HG02642 (cell line): ENCODE results near the gene WDR73.
A peak's percentile ranks its signal among the peaks of the same experiment; 100 is the strongest.

Experiments used
- ATAC-seq: cut with Tn5 transposase; IDR thresholded peaks from one replicate; pipeline ENCODE4 v1.9.1; 2021; ENCODE audit warnings: mild to moderate bottlenecking; ENCODE audit not compliant: unreplicated experiment, poor library complexity

WDR73 gene

DNA sequence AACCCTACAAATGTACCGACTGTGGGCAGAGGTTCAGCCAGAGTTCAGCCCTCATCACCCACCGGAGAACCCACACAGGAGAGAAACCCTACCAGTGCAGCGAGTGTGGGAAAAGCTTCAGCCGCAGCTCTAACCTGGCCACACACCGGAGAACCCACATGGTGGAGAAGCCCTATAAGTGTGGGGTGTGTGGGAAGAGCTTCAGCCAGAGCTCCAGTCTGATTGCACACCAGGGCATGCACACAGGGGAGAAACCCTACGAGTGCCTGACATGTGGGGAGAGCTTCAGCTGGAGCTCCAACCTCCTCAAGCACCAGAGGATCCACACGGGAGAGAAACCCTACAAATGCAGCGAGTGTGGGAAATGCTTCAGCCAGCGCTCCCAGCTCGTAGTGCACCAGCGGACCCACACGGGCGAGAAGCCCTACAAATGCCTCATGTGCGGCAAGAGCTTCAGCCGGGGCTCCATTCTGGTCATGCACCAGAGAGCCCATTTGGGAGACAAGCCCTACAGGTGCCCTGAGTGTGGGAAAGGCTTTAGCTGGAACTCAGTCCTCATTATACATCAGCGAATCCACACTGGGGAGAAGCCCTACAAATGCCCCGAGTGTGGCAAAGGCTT is 32.6 kb downstream of the WDR73 start:
- ATAC-seq, result no peak

DNA sequence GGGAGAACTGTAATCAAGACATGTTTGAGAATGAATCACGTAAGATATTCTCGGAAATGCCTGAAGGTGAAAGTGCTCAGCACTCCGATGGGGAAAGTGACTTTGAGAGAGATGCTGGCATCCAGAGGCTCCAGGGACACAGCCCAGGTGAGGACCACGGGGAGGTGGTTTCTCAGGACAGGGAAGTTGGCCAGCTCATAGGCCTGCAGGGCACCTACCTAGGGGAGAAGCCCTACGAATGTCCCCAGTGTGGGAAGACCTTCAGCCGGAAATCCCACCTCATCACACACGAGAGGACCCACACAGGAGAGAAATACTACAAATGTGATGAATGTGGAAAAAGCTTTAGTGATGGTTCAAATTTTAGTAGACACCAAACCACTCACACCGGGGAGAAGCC is 33.5 kb downstream of the WDR73 start:
- no peak for ATAC-seq

DNA sequence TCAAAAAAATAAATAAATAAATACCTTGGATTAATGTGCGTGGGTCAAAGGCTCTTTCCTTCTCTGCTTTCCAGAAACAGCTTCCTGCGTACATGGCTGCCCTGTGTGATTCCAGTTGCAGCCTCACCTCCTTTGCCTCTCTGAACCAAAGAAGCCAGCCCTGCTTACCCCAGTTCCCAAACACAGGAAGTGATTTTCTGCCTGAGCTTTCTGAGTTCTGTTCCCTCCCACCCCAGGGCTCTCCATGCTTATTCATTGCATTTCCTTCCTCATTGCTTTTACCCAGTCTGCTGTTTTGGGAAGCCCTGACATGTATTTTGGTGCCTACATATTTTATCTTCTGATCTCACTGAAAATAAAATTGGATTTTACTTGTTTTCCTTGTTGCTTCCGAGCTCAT is 37.8 kb downstream of the WDR73 start:
- ATAC-seq, result no peak

DNA sequence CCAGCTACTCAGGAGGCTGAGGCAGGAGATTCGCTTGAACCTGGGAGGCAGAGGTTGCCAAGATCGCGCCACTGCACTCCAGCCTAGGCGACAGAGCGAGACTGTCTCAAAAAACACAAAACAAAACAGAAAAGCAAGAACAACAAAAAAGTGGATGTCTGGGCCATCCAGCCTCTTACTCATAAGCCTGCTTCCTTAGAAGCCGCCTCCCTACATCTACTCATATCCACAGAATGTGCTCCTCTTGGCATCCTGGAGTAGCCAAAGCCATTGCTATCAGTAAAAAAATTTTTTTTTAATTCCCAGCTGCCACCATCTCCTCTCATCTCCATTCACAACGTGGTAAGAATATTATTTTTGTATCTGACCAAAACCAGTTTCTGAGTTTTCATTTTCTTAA is 42.5 kb downstream of the WDR73 start:
- no peak for ATAC-seq

DNA sequence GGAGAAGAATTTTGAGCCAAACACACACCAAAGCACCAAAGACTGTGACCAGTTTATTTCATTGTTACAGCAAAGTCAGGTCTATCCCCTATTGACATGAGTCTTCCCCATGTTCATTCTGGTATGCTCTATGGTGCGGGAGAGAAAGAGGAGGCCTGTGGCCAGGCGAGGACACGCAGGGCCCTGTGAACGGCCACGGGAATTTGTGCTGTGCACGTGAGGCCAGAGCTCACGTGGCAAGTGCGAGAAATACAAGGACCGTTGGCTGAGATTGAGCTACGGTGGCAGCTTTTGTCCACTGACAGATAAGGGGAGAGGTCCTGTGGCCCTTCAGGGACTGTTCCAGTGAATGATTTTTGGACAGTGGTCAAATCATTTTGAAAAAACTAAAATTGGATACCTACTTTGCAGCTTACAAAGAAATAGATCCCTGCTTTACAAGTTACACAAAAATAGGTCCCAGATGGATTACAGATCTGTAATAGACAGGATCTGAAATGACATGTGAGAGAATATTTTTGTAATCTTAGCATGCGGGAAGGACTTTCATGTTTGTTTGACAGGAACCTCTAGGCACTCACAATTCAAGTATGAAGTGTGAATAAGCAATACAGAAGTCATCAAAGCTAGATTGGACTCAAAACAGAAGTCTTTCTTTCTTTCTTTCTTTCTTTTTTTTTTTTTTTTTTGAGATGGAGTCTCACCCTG is 44.1 kb downstream of the WDR73 start:
- no peak for ATAC-seq

DNA sequence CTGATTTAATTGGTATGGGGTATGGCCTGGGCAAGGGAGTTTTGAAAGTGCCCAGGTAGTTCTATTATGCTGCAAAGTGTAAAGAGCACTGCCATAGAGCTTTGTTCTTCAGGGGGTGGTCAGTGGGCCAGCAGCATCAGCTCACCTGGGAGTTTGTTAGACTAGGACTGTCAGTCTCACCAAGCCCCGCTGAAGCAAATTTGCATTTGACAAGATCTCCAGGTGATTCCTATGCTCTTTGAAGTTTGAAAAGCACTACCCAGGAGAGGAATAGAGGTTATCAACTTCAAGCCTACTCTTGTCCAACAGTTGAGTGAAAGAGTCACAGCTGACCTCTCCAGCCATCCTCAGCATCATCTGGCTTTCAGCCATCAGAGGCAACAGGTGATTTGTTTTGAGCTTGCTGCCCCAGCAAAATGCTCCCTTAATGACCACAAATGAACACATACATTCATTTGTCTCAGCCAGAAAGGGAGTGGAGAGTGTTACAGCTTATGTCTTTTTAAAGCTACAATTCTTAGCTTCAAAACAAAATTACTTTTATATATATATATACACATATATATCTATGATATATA is 45.3 kb downstream of the WDR73 start:
- no peak for ATAC-seq

DNA sequence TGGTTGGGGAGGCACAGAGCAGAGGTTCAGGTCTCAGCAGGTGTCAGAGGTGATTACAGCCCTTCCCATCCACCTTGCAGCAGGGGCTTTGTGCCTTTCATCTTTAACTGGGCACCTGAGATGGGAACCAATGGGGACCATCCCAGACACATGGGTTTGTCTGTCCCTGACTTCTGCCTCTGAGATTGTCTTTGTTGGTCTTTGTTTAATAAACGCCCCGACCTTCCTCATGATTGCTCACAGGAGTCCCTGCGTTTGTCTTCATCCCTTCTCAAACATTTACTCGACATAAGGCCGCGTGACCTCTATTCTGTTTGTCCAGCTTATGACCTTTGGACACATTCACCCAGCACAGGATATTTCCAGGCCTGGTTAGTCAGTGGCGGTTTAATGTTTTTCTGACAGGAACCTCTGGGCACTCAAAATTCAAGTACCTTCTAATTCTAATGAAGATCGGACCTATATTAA is 47.4 kb downstream of the WDR73 start:
- no peak for ATAC-seq

DNA sequence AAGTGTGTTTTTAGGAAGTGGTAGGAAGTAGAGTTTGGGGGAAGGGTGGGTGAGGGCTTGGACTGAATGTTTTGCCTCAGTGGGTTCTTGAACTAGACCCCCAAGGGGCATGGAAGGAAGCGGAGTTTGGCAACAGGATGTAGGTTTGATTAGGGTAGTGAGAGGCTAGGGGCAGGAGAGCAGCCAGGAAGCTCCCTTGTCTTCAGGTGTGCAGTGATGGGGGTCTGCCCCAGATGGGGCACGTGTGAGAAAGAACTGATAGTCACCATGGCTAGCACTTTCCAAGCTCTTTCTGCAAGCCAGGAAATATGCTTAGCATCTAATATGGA is 48.6 kb downstream of the WDR73 start:
- ATAC-seq, result no peak

DNA sequence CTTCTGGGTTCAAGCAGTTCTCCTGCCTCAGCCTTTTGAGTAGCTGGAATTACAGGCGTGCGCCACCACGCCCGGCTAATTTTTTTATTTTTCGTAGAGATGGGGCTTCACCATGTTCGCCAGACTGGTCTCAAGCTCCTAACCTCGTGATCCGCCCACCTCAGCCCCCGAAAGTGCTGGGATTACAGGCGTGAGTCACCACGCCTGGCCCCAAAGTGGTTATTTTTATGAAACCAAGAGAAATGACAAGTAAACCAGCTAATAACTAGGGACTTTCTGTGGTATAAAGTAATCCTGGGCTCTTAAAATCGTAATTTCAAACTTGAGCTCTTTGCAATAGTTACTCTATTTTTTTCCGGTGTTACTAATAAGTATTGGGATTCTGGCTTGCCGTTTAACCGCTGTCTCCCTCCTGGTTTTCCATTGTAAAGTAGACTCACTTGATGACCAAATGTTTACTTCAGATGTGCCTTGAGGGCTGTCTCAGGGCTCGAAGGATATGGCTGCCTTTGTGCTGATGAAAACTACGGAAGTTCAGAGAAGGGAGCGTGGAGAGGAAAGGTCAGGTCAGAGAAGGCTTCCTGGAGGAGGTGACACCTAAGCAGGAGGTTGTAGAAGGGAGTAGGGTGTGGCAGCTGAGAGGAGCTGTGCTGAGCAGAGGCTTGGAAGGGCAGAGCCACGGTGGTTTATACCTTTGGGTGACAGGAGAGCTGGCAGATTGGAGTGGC is 49.1 kb downstream of the WDR73 start:
- ATAC-seq, result no peak

DNA sequence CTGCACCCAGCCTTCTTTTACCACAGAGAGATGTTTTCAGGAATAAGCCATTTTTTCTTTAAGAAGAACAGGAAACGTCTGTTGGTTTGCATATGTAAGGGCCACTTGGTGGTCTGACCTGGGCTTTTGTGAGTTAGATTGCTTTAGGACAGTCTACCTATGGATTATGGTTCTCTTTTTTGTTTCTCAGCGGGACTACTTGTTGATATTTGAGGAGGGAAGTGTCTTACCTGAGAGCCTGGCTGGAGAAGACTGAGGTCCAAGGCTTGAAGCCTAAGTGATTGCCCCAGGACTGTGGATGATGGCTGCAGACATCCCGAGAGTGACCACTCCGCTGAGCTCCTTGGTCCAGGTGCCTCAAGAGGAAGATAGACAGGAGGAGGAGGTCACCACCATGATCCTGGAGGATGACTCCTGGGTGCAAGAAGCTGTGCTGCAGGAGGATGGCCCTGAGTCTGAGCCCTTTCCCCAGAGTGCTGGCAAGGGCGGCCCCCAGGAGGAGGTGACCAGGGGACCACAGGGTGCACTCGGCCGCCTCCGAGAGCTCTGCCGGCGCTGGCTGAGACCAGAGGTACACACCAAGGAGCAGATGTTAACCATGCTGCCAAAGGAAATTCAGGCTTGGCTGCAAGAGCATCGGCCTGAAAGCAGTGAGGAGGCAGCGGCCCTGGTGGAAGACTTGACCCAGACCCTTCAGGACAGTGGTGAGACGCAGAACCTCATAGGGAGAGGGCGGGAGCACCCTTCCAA is 50.3 kb downstream of the WDR73 start:
- no peak for ATAC-seq

DNA sequence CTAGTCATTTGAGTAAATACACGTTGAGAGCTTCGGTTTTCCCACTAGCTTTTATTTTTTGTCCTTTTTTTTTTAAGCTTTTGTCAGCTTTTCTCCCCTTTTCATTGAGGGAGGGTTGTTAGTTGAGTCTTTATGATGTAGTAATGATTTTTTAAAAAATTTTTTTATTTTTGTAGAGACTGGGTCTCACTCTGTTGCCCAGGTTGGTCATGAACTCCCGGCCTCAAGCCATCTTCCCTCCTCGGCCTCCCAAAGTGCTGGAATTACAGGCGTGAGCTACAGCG is 52.6 kb downstream of the WDR73 start:
- ATAC-seq, result no peak

DNA sequence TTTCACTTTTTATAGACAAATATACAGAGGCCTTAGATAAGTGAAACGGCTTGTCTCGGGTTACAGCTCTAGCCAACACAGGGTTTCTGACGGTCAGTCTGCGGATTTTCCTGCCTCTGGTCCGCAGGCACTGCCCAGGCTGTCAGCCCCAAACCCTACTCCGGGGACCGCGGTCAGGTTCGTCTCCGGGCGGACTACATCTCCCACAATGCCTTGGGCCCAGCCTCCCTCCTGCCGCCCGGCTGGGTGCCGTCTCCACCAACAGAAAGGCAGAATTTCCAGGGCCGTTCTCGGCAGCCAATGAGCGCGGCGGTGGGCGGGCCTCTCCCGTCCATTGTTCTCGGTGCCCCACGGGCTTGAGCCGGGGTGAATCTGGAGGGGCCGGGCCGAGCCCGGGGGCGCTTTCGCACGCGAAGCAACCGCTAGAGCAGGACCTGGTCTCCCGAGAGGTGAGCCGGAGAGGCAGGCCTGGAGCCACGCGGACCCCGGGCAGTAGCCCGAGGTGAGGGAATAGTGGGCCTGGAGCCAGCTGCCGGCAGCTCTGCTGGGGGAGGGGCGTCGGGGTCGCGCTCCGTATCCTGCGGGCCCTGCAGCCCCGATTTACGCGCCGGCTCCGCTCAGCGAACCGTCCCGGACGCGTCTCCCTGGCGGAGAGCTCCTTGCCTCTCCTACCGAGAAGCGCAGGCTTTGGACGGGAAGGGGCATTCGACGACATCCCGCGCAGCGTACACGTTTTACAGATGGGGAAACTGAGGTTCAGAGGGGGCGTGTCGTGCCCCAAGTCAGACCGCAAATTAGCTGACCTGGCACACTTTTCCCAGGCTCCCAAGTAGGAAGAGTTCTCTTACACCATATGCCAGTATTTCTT is 53.2 kb downstream of the WDR73 start, which contains the start of gene ZSCAN2:
TSS of gene ZSCAN2 (plus strand) at position 323 of the 868 bp plus-strand sequence. CDS start 2,919 bp downstream, outside the sequence.
- ATAC-seq, result peak; percentile 98

DNA sequence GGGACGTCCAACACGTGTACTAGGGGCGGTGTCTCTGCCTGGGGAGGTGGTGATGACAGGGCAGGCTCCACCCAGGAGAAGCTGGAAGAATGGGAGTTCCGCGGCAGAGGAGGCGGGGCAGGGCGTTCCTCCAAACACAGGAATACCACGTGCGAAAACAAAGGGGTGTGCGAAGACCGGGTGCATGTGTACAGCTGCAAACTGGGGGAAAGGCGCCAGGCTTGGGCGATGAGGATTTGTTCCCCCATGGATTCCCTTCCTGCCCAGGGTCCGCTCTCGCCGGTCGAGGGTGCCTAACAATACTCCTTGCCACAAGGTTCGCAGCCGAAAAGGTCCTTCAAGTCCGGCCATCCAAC is 53.8 kb downstream of the WDR73 start:
- peak; percentile 4 for ATAC-seq

DNA sequence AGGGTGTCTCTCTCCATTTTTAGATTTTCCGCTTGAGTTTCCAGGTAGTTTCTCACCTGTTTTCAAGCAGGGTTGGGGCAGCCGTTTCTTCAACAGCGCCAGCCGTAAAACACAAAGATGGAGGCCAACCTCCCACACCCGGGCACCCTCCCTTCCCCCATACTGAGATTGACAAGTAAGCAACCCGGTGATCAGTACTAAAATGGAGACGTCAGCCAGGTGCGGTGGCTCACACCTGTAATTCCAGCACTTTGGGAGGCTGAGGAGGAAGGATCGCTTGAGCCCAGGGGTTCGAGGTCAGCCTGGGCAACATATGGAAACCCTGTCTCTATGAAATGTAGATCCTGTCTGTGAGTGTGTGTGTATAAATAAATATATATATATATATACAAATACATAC is 54.2 kb downstream of the WDR73 start:
- ATAC-seq, result no peak

DNA sequence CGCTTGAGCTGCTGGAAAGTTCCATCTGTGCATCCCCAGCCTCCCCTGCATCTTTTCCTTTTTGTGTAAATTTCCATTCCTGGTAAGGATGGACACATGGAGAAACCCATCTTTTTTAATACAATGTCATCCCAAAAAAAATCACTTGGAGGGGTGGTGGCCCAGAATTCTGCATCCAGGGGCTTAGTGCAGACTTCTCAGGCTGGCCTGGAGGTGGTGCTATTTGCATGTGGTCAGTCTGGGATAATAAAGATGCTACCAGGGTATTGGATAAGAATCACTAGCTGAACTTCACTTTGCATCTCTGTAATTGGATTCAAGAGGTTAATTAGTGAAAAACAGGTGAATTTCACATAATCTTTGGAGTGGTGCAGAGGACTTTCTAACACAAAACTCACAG is 55.1 kb downstream of the WDR73 start:
- no peak for ATAC-seq

DNA sequence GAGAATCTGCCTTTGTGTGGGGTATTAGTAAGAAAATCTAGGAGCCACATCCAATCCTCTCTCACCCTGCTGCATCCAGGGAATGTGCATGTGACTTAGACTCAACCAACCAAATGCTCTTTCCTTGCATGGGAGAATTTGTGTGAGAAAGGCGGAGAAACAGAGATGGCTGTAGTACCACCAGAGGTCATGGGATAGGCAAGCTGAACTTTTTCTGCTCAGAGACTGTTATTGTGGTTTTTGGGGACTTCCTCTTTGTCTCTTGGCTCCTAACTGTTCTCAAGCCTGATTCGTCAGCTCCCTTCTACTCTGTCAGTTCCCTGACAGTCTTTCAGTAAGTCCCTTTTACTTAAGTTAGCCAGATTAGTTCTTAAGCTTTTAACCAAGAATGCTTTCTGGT is 55.8 kb downstream of the WDR73 start:
- peak; percentile 30 for ATAC-seq

DNA sequence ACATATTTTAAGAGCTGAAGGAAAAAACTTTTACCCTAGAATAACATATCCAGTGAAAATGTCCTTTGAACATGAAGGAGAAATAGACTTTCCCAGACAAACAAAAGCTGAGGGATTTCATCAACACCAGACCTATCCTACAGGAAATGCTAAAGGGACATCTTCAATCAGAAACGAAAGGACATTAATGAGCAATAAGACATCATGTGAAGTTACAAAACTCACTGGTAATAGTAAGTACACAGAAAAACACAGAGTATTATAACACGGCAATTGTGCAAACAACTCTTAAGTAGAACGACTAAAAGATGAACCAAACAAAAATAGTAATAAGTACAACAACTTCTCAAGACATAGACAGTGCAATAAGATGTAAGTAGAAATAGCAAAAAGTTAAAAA is 56.8 kb downstream of the WDR73 start:
- no peak for ATAC-seq

DNA sequence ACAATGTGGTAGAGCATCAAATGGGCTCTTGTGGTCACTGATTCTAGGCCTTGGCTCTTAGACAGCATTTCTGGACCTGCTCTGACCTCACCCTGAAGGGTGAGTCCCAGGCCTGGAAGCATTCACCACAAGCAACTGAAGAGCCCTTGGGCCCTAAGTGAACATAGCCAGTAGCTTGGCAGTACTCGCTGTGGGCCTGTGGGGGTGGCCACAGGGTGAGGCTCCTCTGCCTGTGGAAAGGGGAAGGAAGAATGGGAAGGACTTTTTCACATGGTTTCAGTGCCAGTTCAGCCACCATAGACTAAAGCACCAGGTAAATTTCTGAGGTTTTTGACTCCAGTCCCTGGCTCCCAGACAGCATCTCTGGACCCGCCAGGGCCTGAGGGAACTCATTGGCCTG is 58.4 kb downstream of the WDR73 start:
- no peak for ATAC-seq

DNA sequence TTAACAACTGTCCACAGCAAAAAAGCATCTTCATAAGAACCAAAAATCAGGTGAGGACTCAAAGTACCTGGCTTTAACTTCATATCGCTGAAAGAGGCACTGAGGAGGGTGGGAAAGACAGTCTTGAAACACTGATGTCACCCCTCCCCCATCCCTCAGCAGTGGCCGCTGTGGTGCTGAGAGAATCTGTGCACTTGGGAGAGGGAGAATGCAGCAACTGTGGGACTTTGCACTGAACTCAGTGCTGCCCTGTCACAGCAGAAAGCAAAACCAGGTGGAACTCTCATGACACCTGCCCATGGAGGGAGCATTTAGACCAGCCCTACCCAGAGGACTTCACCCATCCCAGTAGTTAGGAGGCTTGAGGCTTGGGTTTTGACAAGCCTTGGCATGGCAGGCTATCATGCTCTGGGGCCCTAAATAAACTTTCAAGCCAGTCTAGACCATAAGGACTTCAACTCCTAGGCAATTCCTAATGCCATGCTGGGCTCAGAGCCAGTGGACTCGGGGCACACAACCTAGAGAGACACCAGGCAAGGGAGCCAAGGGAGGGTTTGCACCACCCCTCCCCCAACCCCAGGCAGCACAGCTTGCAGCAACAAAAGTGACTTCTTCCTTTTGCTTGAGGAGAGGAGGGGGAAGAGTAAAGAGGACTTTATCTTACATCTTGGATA is 59.3 kb downstream of the WDR73 start:
- ATAC-seq, result no peak
